HUDEP-2 (cell line): ENCODE measurements around the gene PRMT7.
"Not testable (repeated sequence)": the region's sequence is repeated elsewhere in the genome, so short reads cannot be mapped to it uniquely, and the experiment has no call there.

Experiments used
- DNase-seq, 76 experiments: peaks; one replicate each; lab custom pipeline; 2025; ENCODE audit not compliant: unreplicated experiment in 76 of 76; lab: John Stamatoyannopoulos, UW

Gene PRMT7

DNA sequence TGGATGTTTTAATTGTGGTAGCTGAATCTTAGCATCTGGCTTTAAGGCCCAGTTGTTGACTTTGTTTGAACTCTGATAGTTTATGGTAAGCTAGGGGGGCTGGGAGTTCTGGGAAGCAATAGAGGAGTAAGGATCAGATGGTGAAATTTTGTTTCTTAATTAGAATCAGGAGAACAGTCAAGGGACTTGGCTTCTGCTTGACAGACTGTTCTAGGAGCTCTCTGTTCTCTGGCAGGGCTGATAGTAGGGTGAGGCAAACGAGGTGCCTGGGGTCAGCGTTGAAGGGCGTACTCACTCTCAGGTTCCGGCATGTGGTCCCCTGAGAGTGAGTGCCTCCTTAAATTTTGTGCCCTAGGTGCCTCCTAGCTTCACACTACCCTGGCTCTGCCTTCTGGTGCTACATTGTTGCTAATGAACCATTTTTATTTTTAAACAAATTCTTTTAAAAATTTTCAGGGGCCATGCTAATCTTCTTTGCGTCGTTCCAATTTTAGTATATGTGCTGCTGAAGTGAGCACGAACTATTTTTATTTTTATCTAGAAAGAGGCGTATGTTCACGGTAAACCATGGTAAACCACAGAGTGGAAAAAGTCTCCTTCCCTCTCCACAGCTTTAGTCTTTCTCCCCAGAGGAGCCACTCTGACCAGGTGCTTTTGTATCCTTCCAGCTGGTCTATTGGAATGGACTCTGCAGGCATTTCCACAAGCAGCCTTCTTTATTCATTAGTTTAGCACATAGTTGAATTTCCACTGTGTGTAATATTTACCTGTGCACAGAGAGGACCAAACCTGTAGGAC lies 26.8 kb upstream of the PRMT7 start:
- DNase-seq = no peak

DNA sequence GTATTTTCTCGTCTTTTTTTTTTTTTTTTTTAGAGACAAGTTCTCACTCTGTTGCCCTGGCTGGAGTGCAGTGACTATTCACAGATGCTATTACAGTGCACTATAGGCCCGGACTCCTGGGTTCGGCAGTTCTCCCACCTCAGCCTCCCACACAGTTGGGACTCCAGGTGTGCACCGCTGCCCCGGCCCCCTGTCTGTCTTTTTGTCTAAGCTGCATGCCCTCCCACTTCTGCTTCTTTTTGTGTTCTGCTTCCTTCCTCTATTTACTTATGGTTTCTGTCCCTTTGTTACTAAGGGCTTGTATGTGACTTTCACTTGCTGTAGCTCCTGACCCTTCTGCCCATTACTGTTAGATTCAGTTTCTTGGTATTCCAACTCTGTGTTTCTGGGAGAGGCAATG lies 26.0 kb upstream of the PRMT7 start:
- no peak for DNase-seq

DNA sequence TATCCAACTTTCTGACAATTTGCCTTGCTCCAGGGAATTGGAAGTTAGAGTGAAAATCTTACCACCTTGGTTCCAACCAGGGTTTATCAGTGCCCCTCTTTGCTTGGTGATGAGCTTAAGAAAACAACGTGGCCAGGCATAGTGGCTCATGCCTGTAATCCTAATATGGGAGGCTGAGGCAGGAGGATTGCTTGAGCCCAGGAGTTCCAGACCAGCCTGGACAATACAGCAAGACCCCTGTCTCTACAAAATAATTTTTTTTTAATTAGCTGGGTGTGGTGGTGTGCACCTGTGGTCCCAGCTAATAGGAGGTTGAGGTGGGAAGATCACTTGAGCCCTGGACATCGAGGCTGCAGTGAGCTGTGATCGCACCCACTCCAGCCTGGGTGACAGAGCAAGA lies 25.1 kb upstream of the PRMT7 start:
- DNase-seq = no peak

- DNase-seq = no peak
Observed at GRCh38 chr16:68286153-68287074, 24.4 kb upstream of the PRMT7 start.

- DNase-seq = peak in 6 of 76 experiments; percentile 4 to 45 (median 14)
Observed at GRCh38 chr16:68287276-68288251, 23.3 kb upstream of the PRMT7 start.

- DNase-seq = no peak
Observed at GRCh38 chr16:68288252-68288650, 22.6 kb upstream of the PRMT7 start.

GRCh38 chr16:68288796-68289195 lies 22.0 kb upstream of the PRMT7 start:
- DNase-seq = not testable (repeated sequence)

DNA sequence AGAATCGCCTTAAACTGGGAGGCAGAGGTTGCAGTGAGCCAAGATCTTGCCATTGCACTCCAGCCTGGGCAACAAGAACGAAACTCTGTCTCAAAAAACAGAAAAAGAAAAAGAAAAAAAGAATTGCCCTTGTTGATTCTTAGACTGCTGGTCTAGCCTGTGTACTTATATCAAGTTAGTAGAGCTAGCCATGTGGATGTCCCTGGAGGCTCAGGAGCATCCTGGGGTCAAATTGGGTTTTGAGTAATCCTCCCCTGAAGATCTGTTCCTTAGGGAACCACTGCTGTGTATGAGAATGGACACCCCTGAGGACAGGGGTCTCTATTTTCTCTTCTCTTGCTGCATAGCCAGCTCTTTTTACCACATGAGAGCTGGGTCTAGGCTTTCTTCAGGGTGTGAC lies 21.6 kb upstream of the PRMT7 start:
- no peak for DNase-seq

GRCh38 chr16:68289621-68290329 lies 21.0 kb upstream of the PRMT7 start:
- peak in 71 of 76 experiments; percentile 17 to 83 (median 62) for DNase-seq

DNA sequence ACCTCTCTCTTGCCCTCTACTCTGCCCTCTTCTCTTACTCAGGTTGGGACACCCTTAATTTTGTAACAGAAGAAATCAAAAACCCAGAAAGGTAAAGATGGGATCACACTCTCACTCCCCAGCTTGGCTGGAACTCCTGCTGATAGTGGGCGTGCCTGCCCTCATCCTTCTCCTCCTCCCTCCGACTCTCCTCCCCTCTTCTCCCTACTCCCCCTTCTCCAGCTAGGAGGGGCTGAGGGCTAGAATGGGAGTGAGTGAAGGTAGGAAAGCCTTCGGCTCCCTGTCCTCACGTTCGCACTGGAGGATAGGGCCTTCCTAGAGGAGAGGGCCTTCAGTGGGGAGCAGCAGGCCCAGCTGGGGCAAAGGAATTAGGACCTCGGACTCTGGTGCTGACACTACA lies 20.4 kb upstream of the PRMT7 start:
- no peak for DNase-seq

DNA sequence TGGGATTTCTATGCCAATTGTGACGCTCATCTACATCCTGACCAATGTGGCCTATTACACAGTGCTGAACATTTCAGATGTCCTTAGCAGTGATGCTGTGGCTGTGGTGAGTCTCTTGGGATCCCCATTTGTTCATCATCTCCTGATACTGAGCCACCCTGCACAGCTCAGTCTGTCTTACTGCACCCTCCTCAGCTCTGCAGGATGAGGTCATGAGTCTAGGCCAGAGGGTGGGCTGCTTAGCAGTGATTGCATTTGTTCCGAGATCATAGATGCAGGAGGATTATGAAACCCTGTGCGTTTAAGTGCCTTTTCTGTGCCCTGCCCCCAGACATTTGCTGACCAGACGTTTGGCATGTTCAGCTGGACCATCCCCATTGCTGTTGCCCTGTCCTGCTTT lies 19.6 kb upstream of the PRMT7 start:
- DNase-seq = no peak

DNA sequence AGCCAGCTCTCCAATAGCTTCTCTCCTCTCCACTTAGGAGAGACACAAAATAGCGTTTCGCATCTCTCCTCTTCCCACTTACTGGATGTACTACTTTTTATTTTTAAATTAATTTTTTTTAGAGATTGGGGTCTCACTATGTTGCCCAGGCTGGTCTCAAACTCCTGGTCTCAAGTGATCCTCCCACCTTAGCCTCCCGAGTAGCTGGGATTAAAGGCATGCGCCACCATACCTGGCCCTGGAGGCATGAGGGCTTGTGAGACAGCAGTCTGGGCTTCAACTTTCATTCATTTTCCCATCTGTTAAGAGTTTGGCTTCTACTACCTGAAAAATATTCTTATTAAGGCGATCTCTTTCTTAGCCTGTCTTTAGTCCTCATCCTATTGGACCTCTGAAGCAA lies 18.4 kb upstream of the PRMT7 start:
- DNase-seq = no peak

- DNase-seq = no peak
Observed at GRCh38 chr16:68296291-68296690, 14.5 kb upstream of the PRMT7 start.

DNA sequence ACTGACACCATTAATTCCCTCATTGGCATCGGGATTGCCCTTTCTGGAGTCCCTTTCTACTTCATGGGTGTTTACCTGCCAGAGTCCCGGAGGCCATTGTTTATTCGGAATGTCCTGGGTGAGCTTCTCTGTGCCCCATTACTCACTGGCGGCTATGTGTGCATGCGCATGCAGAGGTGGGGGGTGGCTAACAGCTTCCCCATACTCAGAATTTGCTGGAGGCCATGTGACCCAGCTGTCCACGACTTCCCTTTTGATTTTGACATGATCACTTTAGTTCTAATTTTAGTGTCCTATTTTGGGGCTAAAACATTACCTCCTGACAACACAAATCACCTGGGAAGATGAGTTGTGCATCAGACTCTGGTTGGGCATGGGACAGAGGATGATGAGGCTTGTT lies 14.1 kb upstream of the PRMT7 start:
- no peak for DNase-seq

- no peak for DNase-seq
Observed at GRCh38 chr16:68297908-68298307, 12.9 kb upstream of the PRMT7 start.

DNA sequence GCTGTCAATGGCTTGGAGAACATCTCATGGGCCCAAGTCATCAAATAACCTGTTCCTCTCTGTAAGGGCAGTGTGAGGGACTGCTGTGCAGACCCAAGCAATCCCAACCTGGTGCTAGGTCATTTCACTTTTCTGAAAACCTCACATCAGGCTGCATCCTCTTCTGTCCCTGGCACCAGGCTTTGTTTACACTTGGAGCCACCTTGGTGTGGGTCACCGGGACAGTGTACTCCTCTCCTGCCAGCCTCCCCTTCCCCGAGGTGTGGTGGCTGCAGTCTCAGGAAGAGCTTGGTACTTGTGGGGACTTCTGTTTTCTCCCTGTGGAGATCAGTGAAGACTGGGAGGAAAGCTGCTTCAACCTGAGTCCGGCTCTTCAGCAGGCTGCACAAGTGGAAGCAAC lies 12.5 kb upstream of the PRMT7 start:
- DNase-seq = no peak

GRCh38 chr16:68298907-68299561 lies 11.8 kb upstream of the PRMT7 start:
- DNase-seq = no peak

DNA sequence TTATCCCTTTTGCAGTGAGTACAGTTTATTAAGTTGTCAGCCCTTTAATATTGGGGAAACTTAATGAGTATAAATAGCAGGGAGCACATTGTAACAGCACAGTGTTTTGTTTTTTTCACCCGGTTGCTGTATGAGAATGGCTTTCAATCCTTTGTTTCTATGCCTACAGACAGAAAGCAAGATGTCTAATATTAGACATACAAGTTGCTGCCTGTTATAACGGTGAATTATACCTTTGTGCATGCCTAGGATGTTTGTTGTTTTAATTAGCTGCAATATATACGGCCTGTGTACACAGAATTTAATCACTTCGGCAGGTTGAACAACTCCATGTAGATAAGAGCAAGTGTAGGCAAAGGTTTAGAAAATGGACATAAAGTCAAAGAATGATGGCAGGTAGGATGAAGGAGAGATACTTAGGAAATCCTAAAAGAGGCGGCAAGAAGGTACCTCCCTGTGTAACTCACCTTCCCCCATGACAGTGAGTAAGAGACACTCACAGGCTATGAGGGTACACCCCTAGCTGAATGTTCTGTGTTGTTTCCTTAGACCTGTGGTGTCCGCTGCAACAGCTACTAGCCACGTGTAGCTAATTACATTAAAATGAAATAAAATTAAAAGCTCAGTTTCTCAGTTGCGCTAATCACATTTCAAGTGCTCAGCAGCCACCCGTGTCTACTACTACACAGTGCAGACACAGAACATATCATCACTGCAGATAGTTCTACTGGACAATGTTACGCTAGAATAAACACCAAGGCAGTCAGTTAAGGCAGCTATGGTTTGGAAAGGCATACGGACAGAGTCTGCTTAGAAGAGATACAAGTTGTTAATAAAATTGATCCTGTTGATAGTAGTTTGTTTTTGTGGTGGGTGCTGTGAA lies 11.0 kb upstream of the PRMT7 start:
- DNase-seq = no peak
